ENCODE data around the gene DTX4. TPM values are rescaled to one million over a fixed set of nuclear protein-coding genes. Genes with fewer than 3 reads are reported as not detected.

Gene DTX4
- total RNA-seq, 6 experiments from 2014 or later: 10.8 to 49.1 (median 22.6) TPM

GRCh38 chr11:59218319-59218718 is 46.4 kb downstream of the DTX4 start:
- no peak overlapping the region for H3K4me3 ChIP-seq
- no peaks in the 10 kb centered on the region for H3K4me1 ChIP-seq
- no peaks in the 10 kb centered on the region for H3K27me3 ChIP-seq
- H3K27ac ChIP-seq: no peak overlapping the region
- H3K9me3 ChIP-seq: no peaks in the 10 kb centered on the region
- ATAC-seq (no peak), DNase-seq (no peak)
- 80% methylated on average over 4 of the region's 4 CpGs for WGBS (ENCODE audit: insufficient coverage, low coverage, low lambda C conversion rate, missing lambda C conversion rate)
- TF ChIP-seq CTCF (IDR thresholded peaks at IDR 0.05) (no peak), POLR2A (IDR thresholded peaks at IDR 0.05) (no peak)
- no peaks in the 10 kb centered on the region for H3K36me3 ChIP-seq
- intact Hi-C loops (cut with DNase I): no loop called here

GRCh38 chr11:59218893-59219292 is 47.0 kb downstream of the DTX4 start:
- DNase-seq (no peak), ATAC-seq (no peak)
- H3K36me3 ChIP-seq: no peaks in the 10 kb centered on the region
- 53% methylated on average over 2 of the region's 2 CpGs for WGBS (ENCODE audit: insufficient coverage, low coverage, low lambda C conversion rate, missing lambda C conversion rate)
- intact Hi-C loops (cut with DNase I): no loop called here
- TF ChIP-seq CTCF (IDR thresholded peaks at IDR 0.05): no peak
- no peak for TF ChIP-seq POLR2A (IDR thresholded peaks at IDR 0.05)
- H3K9me3 ChIP-seq: no peaks in the 10 kb centered on the region
- H3K27me3 ChIP-seq: no peaks in the 10 kb centered on the region
- no peak overlapping the region for H3K4me3 ChIP-seq
- H3K27ac ChIP-seq: no peak overlapping the region
- no peaks in the 10 kb centered on the region for H3K4me1 ChIP-seq

- 67% methylated on average over 4 of the region's 4 CpGs for WGBS (ENCODE audit: insufficient coverage, low coverage, low lambda C conversion rate, missing lambda C conversion rate)
- DNase-seq (no peak), ATAC-seq (no peak)
- H3K9me3 ChIP-seq: no peaks in the 10 kb centered on the region
- no peaks in the 10 kb centered on the region for H3K27me3 ChIP-seq
- intact Hi-C loops (cut with DNase I): no loop called here
- H3K4me3 ChIP-seq: no peak overlapping the region
- no peaks in the 10 kb centered on the region for H3K36me3 ChIP-seq
- H3K4me1 ChIP-seq: no peaks in the 10 kb centered on the region
- TF ChIP-seq CTCF (IDR thresholded peaks at IDR 0.05): no peak
- TF ChIP-seq POLR2A (IDR thresholded peaks at IDR 0.05): no peak
- no peak overlapping the region for H3K27ac ChIP-seq
These were observed 47.9 kb downstream of the DTX4 start for GRCh38 chr11:59219836-59220235.

- no peak for DNase-seq
- no peaks in the 10 kb centered on the region for H3K36me3 ChIP-seq
- 67% methylated on average over 4 of the region's 4 CpGs for WGBS (ENCODE audit: insufficient coverage, low coverage, low lambda C conversion rate, missing lambda C conversion rate)
- ATAC-seq: no peak
- intact Hi-C loops (cut with DNase I): no loop called here
- H3K27me3 ChIP-seq: no peaks in the 10 kb centered on the region
- H3K4me1 ChIP-seq: no peaks in the 10 kb centered on the region
- no peak for TF ChIP-seq CTCF (IDR thresholded peaks at IDR 0.05)
- no peak for TF ChIP-seq POLR2A (IDR thresholded peaks at IDR 0.05)
- no peak overlapping the region for H3K4me3 ChIP-seq
- H3K27ac ChIP-seq: no peak overlapping the region
- no peaks in the 10 kb centered on the region for H3K9me3 ChIP-seq
These were observed 49.5 kb downstream of the DTX4 start for GRCh38 chr11:59221441-59221840.

GRCh38 chr11:59222464-59223060 is 50.6 kb downstream of the DTX4 start:
- no peaks in the 10 kb centered on the region for H3K27me3 ChIP-seq
- no peaks in the 10 kb centered on the region for H3K36me3 ChIP-seq
- no peaks in the 10 kb centered on the region for H3K9me3 ChIP-seq
- ATAC-seq (peak in 3 of 4 donors; percentile 42 to 52 (median 44)), DNase-seq (no peak)
- 40% methylated on average over 2 of the region's 2 CpGs for WGBS (ENCODE audit: insufficient coverage, low coverage, low lambda C conversion rate, missing lambda C conversion rate)
- H3K4me1 ChIP-seq: no peaks in the 10 kb centered on the region
- H3K27ac ChIP-seq: peak overlapping the region in 2 of 3 donors; percentile 49 to 65
- TF ChIP-seq POLR2A (IDR thresholded peaks at IDR 0.05) (no peak), CTCF (IDR thresholded peaks at IDR 0.05) (no peak)
- H3K4me3 ChIP-seq: no peak overlapping the region
- intact Hi-C loops (cut with DNase I): no loop called here

Data from right lobe of liver (tissue), 6 donors.